B cell (primary cell): ENCODE results near the gene PAPPA.

Experiments used
- EZH2 ChIP-seq: IDR thresholded peaks from 2 replicates; pipeline ENCODE4 v1.6.1; 2012; ENCODE audit warnings: borderline replicate concordance, low read depth, mild to moderate bottlenecking, moderate library complexity, low read length; ENCODE audit not compliant: insufficient read depth, poor library complexity, severe bottlenecking
- TF ChIP-seq, protein P1 (sequence below): fragments of 200-600 bp; IDR thresholded peaks from one replicate; pipeline ENCODE4 v1.8.0; 2022; ENCODE audit warnings: antibody characterized with exemption, mild to moderate bottlenecking

DNA sequence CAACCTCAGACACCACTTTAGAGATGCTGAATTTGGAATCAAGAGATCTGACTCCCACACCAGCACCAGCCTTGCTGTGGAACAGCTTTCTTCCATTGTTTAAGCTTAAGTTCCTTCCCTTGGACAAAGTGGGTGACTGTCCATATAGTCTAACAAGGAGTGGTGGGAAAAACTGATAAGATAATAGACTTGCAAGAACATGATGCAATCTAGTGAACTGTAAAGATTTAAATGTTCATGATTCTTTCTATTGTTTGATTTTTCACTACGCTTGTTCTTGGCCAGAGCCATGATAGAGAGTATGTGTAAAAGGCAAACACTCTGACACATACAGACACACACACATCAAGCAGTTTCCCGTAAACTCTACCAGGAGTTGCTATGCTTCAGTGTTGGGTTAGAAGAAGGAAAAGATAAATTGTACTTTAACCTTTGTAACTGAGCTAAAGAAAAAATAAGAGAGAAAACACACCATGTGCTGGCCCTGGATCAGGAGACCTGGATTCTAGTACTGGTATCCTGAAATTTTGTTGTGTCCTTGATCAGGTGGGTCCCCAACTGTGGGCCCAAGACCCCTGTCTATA is 94.3 kb downstream of the PAPPA start:
- TF ChIP-seq, protein P1, sequence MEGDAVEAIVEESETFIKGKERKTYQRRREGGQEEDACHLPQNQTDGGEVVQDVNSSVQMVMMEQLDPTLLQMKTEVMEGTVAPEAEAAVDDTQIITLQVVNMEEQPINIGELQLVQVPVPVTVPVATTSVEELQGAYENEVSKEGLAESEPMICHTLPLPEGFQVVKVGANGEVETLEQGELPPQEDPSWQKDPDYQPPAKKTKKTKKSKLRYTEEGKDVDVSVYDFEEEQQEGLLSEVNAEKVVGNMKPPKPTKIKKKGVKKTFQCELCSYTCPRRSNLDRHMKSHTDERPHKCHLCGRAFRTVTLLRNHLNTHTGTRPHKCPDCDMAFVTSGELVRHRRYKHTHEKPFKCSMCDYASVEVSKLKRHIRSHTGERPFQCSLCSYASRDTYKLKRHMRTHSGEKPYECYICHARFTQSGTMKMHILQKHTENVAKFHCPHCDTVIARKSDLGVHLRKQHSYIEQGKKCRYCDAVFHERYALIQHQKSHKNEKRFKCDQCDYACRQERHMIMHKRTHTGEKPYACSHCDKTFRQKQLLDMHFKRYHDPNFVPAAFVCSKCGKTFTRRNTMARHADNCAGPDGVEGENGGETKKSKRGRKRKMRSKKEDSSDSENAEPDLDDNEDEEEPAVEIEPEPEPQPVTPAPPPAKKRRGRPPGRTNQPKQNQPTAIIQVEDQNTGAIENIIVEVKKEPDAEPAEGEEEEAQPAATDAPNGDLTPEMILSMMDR = no peak
- TF ChIP-seq EZH2 = no peak
